GM23248 (cell line): ENCODE data around the gene C2CD4C.

Experiments
- EZH2 ChIP-seq: fragments of 200-600 bp; sonication (generic); IDR thresholded peaks from 2 replicates; pipeline ENCODE4 v1.6.1; 2018; ENCODE audit warnings: antibody characterized with exemption, mild to moderate bottlenecking; ENCODE audit not compliant: insufficient read depth, poor library complexity, severe bottlenecking
- EZH2phosphoT487 ChIP-seq: fragments of 200-600 bp; sonication (generic); IDR thresholded peaks from 2 replicates; pipeline ENCODE4 v1.6.1; 2018; ENCODE audit warnings: antibody characterized with exemption, moderate library complexity, mild to moderate bottlenecking, low read depth; ENCODE audit not compliant: insufficient read depth

DNA sequence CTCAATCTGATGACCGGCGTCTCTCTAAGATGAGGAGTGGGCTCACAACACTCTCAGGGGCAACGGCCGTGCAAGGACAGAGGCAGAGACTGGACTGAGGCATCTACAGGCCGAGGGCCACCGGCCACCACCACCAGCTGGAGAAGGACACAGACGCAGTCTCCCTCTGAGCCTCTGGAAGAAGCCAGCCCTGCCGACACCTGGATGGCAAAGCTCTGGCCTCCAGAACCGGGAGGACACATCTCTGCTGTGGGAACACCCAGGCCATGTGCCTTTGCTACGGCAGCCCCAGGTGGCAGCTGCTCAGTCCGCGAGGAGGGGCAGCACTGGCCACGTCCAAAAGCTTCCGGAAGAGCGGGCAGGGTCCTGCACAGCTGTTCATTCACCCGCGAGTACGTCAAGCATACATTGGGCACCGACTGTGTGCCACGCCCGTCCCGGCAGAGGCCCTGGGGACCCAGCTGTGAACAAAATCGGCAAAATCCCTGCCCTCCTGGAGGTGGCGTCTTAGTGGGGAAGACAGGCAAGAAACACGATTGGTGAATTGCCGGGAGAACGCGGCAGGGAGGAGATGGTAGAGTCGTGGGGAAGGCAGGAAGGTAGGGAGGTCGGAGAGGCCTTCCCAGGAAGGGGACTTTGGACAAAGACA, 17.1 kb downstream of the C2CD4C start:
- TF ChIP-seq EZH2phosphoT487 (no peak), EZH2 (no peak)
